Ishikawa (cell line): ENCODE measurements around the gene BFAR.

Experiments used
- CEBPB ChIP-seq: IDR thresholded peaks from 2 replicates; pipeline ENCODE4 v1.6.1; 2012
- CREB1 ChIP-seq: IDR thresholded peaks from 2 replicates; pipeline ENCODE4 v1.6.1; 2012; ENCODE audit warnings: low read depth
- EGR1 ChIP-seq: IDR thresholded peaks from 2 replicates; pipeline ENCODE4 v1.6.1; 2012
- EP300 ChIP-seq: IDR thresholded peaks from 2 replicates; pipeline ENCODE4 v1.6.1; 2012; ENCODE audit warnings: borderline replicate concordance
- FOXM1 ChIP-seq: IDR thresholded peaks from 2 replicates; pipeline ENCODE4 v1.6.1; 2012; ENCODE audit warnings: low read depth, borderline replicate concordance
- NFIC ChIP-seq: IDR thresholded peaks from 2 replicates; pipeline ENCODE4 v1.6.1; 2012
- RAD21 ChIP-seq: IDR thresholded peaks from 2 replicates; pipeline ENCODE4 v1.6.1; 2012; ENCODE audit warnings: low read depth
- REST ChIP-seq: IDR thresholded peaks from 2 replicates; pipeline ENCODE4 v1.6.1; 2012; ENCODE audit warnings: low read depth, mild to moderate bottlenecking
- TAF1 ChIP-seq: IDR thresholded peaks from 2 replicates; pipeline ENCODE4 v1.6.1; 2012; ENCODE audit warnings: low read depth, mild to moderate bottlenecking
- TCF12 ChIP-seq: IDR thresholded peaks from 2 replicates; pipeline ENCODE4 v1.6.1; 2012; ENCODE audit warnings: low read depth
- TEAD4 ChIP-seq: IDR thresholded peaks from 2 replicates; pipeline ENCODE4 v1.6.1; 2012
- USF1 ChIP-seq: IDR thresholded peaks from 2 replicates; pipeline ENCODE4 v1.6.1; 2012
- YY1 ChIP-seq: IDR thresholded peaks from 2 replicates; pipeline ENCODE4 v1.6.1; 2012; ENCODE audit warnings: low read depth
- ZBTB7A ChIP-seq: IDR thresholded peaks from 2 replicates; pipeline ENCODE4 v1.6.1; 2012; ENCODE audit warnings: low read depth
- TF ChIP-seq, protein P1 (sequence below): IDR thresholded peaks from 2 replicates; pipeline ENCODE4 v1.6.1; 2012

Gene BFAR

DNA sequence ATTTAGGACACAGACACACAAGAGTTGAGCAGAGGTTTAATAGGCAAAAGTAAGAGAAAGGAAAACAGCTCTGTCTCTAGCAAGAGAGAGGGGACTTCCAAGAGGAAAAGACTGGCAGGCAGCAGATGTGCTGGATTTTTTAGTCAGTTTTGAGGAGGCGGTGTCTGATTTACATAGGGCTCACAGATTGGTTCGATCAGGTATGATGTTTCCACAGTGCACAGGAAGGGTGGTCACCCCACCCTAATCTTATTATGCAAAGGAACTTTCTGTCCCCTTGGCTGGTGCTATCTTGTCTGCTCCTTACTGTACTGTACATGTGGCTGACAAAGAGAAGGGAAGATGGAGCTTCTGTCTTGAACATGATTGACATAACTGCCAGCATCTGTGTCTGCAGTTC lies 25.3 kb downstream of the BFAR start:
- TF ChIP-seq REST (no peak), YY1 (no peak), ZBTB7A (no peak), EP300 (no peak), TAF1 (no peak), CREB1 (no peak), CEBPB (no peak), TEAD4 (no peak)
- TF ChIP-seq, protein P1, sequence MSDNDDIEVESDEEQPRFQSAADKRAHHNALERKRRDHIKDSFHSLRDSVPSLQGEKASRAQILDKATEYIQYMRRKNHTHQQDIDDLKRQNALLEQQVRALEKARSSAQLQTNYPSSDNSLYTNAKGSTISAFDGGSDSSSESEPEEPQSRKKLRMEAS = no peak

DNA sequence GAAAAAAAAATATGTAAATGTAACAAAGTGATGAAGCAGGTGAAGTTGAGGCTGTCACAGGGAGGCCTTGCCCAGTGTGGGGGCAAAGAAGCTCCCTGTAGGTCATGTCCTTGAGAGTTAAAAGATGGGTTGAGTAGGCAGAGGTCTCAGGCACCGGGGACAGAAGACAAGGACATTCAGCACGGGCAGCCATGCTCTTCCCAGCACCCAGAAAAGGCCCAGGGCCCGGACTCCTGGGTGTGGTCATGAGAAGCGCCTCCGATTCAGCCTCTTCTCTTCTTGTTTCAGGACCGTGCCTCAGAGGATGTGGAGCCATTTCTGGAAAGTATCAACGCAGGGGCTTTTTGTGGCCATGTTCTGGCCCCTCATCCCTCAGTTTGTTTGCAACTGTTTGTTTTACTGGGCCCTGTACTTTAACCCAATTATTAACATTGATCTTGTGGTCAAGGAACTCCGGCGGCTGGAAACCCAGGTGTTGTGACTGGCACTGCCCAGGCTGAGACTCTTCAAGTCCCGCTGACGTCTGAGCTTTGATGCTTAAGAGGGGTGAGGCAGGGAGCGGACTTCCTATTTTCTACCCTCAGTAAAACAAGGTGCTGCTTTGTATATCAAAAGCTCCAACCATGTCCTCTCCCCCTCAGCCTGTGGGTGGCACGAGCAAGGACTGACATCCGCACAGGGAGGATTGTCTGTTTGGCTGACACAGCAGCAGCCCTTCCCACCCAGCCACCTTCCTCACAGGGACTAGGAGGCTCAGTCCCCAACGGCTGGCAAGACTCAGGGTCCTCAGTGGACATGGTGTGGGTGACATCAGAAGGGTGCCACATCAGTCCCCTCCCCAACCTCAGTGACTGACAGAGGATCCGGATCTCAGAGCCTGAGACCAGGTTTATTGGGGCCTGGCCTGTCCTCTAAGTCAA lies 34.9 kb downstream of the BFAR start:
- TF ChIP-seq EGR1 (no peak), CREB1 (no peak)
- TF ChIP-seq, protein P1 = no peak

DNA sequence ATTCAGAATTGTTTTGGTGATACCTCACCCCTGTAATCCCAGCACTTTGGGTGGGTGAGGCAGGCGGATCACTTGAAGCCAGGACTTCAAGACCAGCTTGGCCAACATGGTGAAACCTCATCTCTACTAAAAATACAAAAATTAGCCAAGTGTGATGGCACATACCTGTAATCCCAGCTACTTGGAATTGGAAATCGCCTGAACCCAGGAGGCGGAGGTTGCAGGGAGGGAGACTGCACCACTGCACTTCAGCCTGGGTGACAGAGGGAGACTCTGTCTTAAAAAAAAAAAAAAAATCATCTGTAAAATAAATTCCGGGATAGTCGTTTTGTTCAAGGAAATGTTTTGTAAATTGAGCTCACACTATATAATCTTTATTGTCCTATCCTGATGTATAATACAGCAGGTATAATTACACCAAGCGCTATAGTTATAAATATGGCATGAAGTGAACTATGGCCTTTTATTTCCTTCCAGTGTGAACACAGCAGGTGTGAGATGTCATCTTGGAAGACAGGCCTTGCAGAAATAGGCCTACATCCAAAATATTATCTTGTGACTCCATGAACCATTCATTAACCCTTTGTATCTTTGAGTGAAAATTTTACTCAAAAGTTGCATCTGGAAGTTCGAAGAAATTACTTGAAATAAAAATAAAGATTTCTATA lies 35.9 kb downstream of the BFAR start:
- no peak for TF ChIP-seq EGR1
- TF ChIP-seq USF1 = no peak
- no peak for TF ChIP-seq CEBPB
- TF ChIP-seq TEAD4 = no peak
- TF ChIP-seq ZBTB7A = no peak
- TF ChIP-seq EP300 = no peak
- no peak for TF ChIP-seq TCF12
- no peak for TF ChIP-seq CREB1
- TF ChIP-seq FOXM1 = no peak
- no peak for TF ChIP-seq YY1
- no peak for TF ChIP-seq TAF1
- no peak for TF ChIP-seq REST
- no peak for TF ChIP-seq RAD21
- TF ChIP-seq NFIC = no peak
- TF ChIP-seq, protein P1 = no peak

DNA sequence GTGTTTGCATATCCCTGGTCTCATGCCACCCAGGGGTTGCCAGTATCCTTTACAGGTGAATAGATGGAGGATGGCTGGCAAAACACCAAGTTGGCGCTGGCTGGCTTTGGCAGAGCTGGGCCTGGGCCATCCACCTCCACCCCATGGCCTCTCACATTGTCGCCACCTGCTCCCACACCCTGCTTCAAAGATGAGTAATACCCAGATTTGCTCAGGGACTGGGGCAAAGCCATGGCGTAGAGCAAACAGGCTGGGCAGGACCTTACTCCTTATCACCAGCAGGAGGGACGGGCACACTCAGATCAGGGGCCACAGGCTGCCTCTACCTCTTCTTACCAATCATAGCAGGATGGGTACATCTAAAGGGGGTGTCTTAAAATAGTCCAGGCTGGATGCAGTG lies 37.0 kb downstream of the BFAR start:
- no peak for TF ChIP-seq CEBPB
- TF ChIP-seq EGR1 = no peak
- no peak for TF ChIP-seq USF1
- TF ChIP-seq RAD21 = no peak
- TF ChIP-seq, protein P1 = no peak
- no peak for TF ChIP-seq YY1
- no peak for TF ChIP-seq EP300
- TF ChIP-seq TAF1 = no peak
- TF ChIP-seq CREB1 = no peak
- no peak for TF ChIP-seq FOXM1
- TF ChIP-seq ZBTB7A = no peak
- TF ChIP-seq NFIC = no peak
- no peak for TF ChIP-seq REST
